Measurements from ENCODE around the gene CTNNA1. TPM values are rescaled to one million over a fixed set of nuclear protein-coding genes. Genes with fewer than 3 reads are reported as not detected.
"Not testable (repeated sequence)": the region's sequence is repeated elsewhere in the genome, so short reads cannot be mapped to it uniquely, and the experiment has no call there.

CTNNA1 gene, protein sequence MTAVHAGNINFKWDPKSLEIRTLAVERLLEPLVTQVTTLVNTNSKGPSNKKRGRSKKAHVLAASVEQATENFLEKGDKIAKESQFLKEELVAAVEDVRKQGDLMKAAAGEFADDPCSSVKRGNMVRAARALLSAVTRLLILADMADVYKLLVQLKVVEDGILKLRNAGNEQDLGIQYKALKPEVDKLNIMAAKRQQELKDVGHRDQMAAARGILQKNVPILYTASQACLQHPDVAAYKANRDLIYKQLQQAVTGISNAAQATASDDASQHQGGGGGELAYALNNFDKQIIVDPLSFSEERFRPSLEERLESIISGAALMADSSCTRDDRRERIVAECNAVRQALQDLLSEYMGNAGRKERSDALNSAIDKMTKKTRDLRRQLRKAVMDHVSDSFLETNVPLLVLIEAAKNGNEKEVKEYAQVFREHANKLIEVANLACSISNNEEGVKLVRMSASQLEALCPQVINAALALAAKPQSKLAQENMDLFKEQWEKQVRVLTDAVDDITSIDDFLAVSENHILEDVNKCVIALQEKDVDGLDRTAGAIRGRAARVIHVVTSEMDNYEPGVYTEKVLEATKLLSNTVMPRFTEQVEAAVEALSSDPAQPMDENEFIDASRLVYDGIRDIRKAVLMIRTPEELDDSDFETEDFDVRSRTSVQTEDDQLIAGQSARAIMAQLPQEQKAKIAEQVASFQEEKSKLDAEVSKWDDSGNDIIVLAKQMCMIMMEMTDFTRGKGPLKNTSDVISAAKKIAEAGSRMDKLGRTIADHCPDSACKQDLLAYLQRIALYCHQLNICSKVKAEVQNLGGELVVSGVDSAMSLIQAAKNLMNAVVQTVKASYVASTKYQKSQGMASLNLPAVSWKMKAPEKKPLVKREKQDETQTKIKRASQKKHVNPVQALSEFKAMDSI
- polyA plus RNA-seq (2011; rRNA removed) (140 and 207 TPM in 2 replicates), polyA minus RNA-seq (2011; rRNA and poly(A)+ RNA removed) (203 and 258 TPM in 2 replicates)

DNA sequence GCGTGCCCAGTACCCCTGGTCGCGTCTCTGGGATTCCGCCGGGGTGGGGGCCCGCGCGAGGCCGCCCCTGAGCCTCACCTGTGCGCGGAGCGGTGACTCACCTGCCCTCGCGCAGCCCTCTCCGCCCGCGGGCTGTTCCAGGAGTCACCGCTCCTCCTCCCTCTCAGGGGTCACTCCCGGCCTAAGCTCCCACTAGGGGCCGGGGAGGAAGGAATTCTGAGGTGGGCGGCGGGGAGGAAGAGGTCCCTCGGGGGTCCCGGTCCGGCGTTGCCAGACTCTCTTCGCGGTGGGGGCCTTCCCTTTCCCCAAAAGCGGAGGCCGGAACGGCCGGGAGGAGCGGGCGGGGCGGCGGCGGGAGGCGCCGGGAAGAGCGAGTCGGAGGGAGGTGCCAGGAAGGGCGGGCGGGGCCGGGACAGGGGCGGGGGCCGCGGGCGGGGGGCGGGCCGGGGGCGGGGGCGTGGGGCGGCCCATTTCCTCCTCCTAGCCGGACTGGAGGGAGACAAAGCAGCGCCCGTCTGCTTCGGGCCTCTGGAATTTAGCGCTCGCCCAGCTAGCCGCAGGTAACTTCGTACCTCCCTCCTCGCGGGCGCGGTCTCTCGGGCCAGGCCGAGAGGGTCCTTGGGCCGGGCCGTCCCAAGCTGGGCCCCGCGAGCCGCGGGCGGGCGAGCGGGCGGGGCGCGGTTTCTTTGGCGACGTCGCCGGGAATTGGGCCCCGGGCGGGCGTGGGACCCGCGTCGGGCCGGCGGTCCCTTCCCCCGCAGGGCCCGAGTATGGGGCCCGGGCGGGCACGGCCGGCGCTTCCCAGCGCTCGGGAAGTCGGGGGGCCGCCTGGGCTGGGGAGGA lies at the start of gene CTNNA1:
TSS of gene CTNNA1 (plus strand) at position 475 of the 843 bp plus-strand sequence. CDS start 28,500 bp downstream, outside the sequence.
- peak within 1 kb of the TSS; percentile 83 for H3K4me3 ChIP-seq (ENCODE audit: low read depth, low read length)
- H3K27me3 ChIP-seq (ENCODE audit: control insufficient read depth, insufficient read depth, low read length), result peaks cover 3% of the 10 kb centered on the region
- POLR2A ChIA-PET, result interaction anchor here (0.6 kb wide), 2 partner anchors 10 to 533 kb away, joined by 3 to 6 read pairs; no protein-coding TSS in a partner anchor
- CTCF ChIA-PET, result no interaction called here
- no peak for DNase-seq (ENCODE audit: low read depth, low spot score)
- peak within 1 kb of the TSS; percentile 85 for H3K27ac ChIP-seq (ENCODE audit: low read depth, low read length)
- TF ChIP-seq CTCF (IDR thresholded peaks at IDR 0.05; ENCODE audit: low read depth, low read length), result no peak
- peaks cover 3% of the 10 kb centered on the region for H3K9me3 ChIP-seq (ENCODE audit: control insufficient read depth, insufficient read depth, low read length)

GRCh38 chr5:138703777-138704176 lies 49.4 kb upstream of the CTNNA1 start:
- POLR2A ChIA-PET, result not testable (repeated sequence)

DNA sequence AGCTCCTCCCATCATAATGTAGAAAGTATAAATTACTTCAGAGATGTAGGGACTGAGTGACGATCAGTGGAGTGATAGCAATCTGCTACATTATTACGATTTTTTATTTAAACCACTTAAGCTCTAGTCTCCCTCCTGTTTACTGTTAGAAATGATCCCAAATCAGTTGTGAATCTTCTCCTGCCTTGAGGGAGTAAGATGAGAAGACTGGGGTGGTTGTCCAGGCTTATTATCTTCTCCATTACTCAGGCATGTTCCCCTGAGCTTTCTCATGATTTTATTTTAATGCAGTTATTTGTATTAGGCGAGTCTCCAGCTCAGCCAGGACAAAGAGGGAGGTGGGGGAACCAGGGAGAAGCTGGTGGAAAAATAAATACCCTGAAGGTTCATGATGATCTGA lies 48.2 kb upstream of the CTNNA1 start:
- H3K27me3 ChIP-seq (ENCODE audit: control insufficient read depth, insufficient read depth, low read length), result peaks cover 5% of the 10 kb centered on the region
- H3K9me3 ChIP-seq (ENCODE audit: control insufficient read depth, insufficient read depth, low read length), result no peaks in the 10 kb centered on the region
- TF ChIP-seq CTCF (IDR thresholded peaks at IDR 0.05; ENCODE audit: low read depth, low read length), result no peak
- POLR2A ChIA-PET, result interaction anchor here (0.6 kb wide), 1 partner anchor 351 kb away, joined by 5 read pairs; no protein-coding TSS in a partner anchor
- H3K27ac ChIP-seq (ENCODE audit: low read depth, low read length), result no peak overlapping the region
- no peak overlapping the region for H3K4me3 ChIP-seq (ENCODE audit: low read depth, low read length)
- no peak for DNase-seq (ENCODE audit: low read depth, low spot score)
- CTCF ChIA-PET, result interaction anchor here (2.0 kb wide), 1 partner anchor 20 kb away, joined by 7 read pairs; no protein-coding TSS in a partner anchor

More at GRCh38 chr5:138703777-138704176, 49.4 kb upstream of the CTNNA1 start:
- DNase-seq (ENCODE audit: low read depth, low spot score); H3K4me3 ChIP-seq (ENCODE audit: low read depth, low read length); H3K9me3 ChIP-seq (ENCODE audit: control insufficient read depth, insufficient read depth, low read length); H3K27me3 ChIP-seq (ENCODE audit: control insufficient read depth, insufficient read depth, low read length); H3K27ac ChIP-seq (ENCODE audit: low read depth, low read length); CTCF ChIA-PET: not testable (repeated sequence)

GRCh38 chr5:138705567-138705966 lies 47.7 kb upstream of the CTNNA1 start:
- ChIA-PET POLR2A (interaction anchor here (0.6 kb wide), 1 partner anchor 350 kb away, joined by 5 read pairs; no protein-coding TSS in a partner anchor), CTCF (interaction anchor here (2.0 kb wide), 1 partner anchor 20 kb away, joined by 7 read pairs; no protein-coding TSS in a partner anchor)
- no peaks in the 10 kb centered on the region for H3K9me3 ChIP-seq (ENCODE audit: control insufficient read depth, insufficient read depth, low read length)
- no peak overlapping the region for H3K27ac ChIP-seq (ENCODE audit: low read depth, low read length)
- DNase-seq (ENCODE audit: low read depth, low spot score), result no peak
- peaks cover 5% of the 10 kb centered on the region for H3K27me3 ChIP-seq (ENCODE audit: control insufficient read depth, insufficient read depth, low read length)
- no peak overlapping the region for H3K4me3 ChIP-seq (ENCODE audit: low read depth, low read length)
- TF ChIP-seq CTCF (IDR thresholded peaks at IDR 0.05; ENCODE audit: low read depth, low read length), result no peak
